Measurements from ENCODE around the gene MT1A. TPM values are rescaled to one million over a fixed set of nuclear protein-coding genes. Genes with fewer than 3 reads are reported as not detected.

The MT1A gene
- total and polyA plus RNA-seq, 3 donors from 2014 or later, result 10.6 TPM; not detected in 2

DNA sequence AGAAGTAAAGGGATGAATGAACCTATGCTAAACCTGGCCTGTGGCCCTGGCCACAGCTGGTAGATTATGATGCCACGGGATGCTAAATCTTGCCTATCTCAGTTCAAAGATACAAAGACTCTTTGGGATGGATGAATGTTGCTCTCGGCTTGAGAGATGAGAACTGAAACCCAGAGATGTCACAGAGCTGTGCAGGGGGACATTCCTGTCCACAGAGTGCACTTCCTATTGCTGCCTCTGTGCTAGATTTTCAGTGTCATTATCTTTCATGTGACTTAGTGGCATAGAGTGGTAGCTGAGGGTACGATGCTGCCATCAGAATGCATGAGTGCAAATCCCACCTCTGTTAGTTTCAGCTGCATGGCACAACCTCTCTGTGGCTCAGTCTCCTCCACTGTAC, 8.3 kb upstream of the MT1A start:
- TF ChIP-seq CTCF (IDR thresholded peaks at IDR 0.05) (no peak), POLR2A (IDR thresholded peaks at IDR 0.05) (no peak)
- WGBS, 2 donors, result 83 to 87% methylated on average over 3 of the region's 3 CpGs
- Histone ChIP-seq H3K4me3 (no peak overlapping the region), H3K27me3 (no peaks in the 10 kb centered on the region), H3K36me3 (ENCODE audit: low read depth, missing control alignments) (no peaks in the 10 kb centered on the region), H3K9me3 (no peaks in the 10 kb centered on the region), H3K27ac (no peak overlapping the region), H3K4me1 (peaks cover 8% of the 10 kb centered on the region)
- intact Hi-C loops (cut with DNase I; ENCODE audit: low total_unique reads), result no loop called here
- no peak for DNase-seq

DNA sequence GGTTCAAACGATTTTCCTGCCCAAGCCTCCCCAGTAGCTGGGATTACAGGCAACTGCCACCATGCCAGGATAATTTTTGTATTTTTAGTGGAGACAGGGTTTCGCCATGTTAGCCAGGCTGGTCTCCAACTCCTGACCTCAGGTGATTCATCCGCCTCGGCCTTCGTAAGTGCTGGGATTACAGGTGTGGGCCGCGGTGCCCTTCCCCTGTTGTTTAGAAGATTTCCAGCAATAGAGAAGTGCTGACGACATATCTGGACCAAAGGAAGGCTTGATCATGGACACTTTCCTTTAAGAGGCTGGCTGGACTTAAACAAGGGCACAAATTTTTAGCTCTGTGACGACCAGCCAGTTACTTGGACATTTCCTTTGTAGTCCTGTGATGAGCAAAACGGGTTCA, 7.3 kb upstream of the MT1A start:
- no peaks in the 10 kb centered on the region for H3K36me3 ChIP-seq (ENCODE audit: low read depth, missing control alignments)
- H3K27ac ChIP-seq, result no peak overlapping the region
- H3K4me3 ChIP-seq, result no peak overlapping the region
- no peak for TF ChIP-seq POLR2A (IDR thresholded peaks at IDR 0.05)
- TF ChIP-seq CTCF (IDR thresholded peaks at IDR 0.05), result no peak
- no peak for DNase-seq
- no peaks in the 10 kb centered on the region for H3K9me3 ChIP-seq
- no peaks in the 10 kb centered on the region for H3K27me3 ChIP-seq
- WGBS, 2 donors, result 80 to 84% methylated on average over 7 to 10 of the region's 10 CpGs
- intact Hi-C loops (cut with DNase I; ENCODE audit: low total_unique reads), result no loop called here
- peaks cover 8% of the 10 kb centered on the region for H3K4me1 ChIP-seq

DNA sequence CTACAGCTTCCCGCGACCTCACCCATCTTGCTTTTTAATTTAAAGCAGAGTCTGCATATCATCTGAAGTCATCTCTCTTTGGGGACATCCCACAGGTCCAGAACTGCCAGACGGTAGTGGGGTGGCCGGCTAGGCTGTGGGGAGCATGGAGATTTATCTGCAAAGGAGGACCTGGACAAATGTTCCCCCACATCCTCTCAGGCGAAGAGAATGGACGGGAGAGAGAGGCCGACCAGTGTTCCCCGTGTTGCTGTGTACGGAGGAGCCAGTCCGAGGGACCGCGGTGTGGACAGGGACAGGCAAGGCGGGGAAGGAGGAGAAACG, 6.7 kb upstream of the MT1A start:
- intact Hi-C loops (cut with DNase I; ENCODE audit: low total_unique reads), result no loop called here
- no peaks in the 10 kb centered on the region for H3K9me3 ChIP-seq
- TF ChIP-seq CTCF (IDR thresholded peaks at IDR 0.05) (no peak), POLR2A (IDR thresholded peaks at IDR 0.05) (no peak)
- no peak for DNase-seq
- no peaks in the 10 kb centered on the region for H3K36me3 ChIP-seq (ENCODE audit: low read depth, missing control alignments)
- H3K27ac ChIP-seq, result peak overlapping the region in 1 of 2 donors; percentile 69
- WGBS, 2 donors, result 24 to 50% methylated on average over 4 to 14 of the region's 14 CpGs
- peaks cover 8% of the 10 kb centered on the region for H3K4me1 ChIP-seq
- peak overlapping the region; percentile 40 to 57 for H3K4me3 ChIP-seq
- H3K27me3 ChIP-seq, result no peaks in the 10 kb centered on the region

GRCh38 chr16:56632156-56632847, 6.2 kb upstream of the MT1A start, which contains the start of gene MT1M:
Gene MT1M, plus strand, starts transcription at chr16:56632659. Its CDS starts 73 bp downstream, at chr16:56632732.
- peak; percentile 34 for DNase-seq
- Histone ChIP-seq H3K4me1 (peaks cover 8% of the 10 kb centered on the region), H3K27me3 (no peaks in the 10 kb centered on the region), H3K27ac (peak within 1 kb of the TSS in 1 of 2 donors; percentile 69), H3K4me3 (peak within 1 kb of the TSS; percentile 40 to 57), H3K36me3 (ENCODE audit: low read depth, missing control alignments) (no peaks in the 10 kb centered on the region), H3K9me3 (no peaks in the 10 kb centered on the region)
- intact Hi-C loops (cut with DNase I; ENCODE audit: low total_unique reads), result no loop called here
- 2 to 4% methylated on average over 25 to 58 of the region's 61 CpGs for WGBS, 2 donors
- TF ChIP-seq POLR2A (IDR thresholded peaks at IDR 0.05), result no peak
- no peak for TF ChIP-seq CTCF (IDR thresholded peaks at IDR 0.05)

DNA sequence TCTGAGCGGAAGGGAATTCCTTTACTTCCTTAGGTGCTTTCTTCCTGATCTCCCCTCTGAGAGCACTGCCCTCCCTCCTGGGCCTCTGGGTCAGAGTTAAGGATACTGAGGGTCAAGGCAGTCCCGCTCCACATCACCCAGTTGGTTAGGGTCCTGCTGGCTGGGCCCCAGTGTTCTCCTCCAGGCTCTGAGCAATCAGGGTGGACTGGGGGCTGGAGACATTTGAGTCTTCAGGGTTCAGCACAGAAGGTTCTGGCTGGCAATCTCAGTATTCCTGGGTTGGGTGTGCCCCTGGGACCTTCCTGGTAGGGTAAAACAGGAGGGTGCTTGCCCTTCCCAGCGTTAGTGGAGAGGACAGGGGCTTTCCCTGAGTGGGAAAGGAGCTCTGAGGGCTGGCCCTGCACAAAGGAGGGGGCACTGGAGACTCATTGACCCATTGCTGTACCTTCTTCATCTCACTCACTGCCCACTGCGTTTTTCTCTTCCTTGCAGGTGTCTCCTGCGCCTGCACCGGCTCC, 5.6 kb upstream of the MT1A start:
- TF ChIP-seq POLR2A (IDR thresholded peaks at IDR 0.05) (no peak), CTCF (IDR thresholded peaks at IDR 0.05) (no peak)
- Histone ChIP-seq H3K27me3 (no peaks in the 10 kb centered on the region), H3K27ac (peak overlapping the region in 1 of 2 donors; percentile 69), H3K4me1 (peaks cover 8% of the 10 kb centered on the region), H3K36me3 (ENCODE audit: low read depth, missing control alignments) (no peaks in the 10 kb centered on the region), H3K4me3 (peak overlapping the region; percentile 40 to 57), H3K9me3 (no peaks in the 10 kb centered on the region)
- WGBS, 2 donors, result 39 to 65% methylated on average over 5 to 6 of the region's 6 CpGs
- no peak for DNase-seq
- intact Hi-C loops (cut with DNase I; ENCODE audit: low total_unique reads), result no loop called here
